ENCODE data around the gene C14orf180.
"Not testable (repeated sequence)": the region's sequence is repeated elsewhere in the genome, so short reads cannot be mapped to it uniquely, and the experiment has no call there.

The C14orf180 gene

DNA sequence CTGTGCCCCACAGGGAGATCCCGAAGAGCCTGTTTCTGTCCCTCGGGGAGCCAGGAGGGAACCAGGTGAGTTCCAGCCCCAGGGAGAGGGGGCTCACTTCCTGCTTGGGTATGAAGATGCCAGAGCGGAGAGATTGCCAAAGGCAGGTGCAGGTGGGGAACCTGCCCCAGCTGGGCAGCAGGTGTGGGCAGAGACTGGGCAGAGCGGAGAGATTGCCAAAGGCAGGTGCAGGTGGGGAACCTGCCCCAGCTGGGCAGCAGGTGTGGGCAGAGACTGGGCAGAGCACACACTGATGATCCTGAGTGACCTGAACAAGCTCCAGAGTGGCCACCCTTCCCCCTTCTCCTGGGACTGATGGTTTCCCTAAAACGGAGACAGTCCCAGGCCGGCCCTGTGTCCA, 375 bp downstream of the C14orf180 start:
- DNase-seq, result not testable (repeated sequence)

DNA sequence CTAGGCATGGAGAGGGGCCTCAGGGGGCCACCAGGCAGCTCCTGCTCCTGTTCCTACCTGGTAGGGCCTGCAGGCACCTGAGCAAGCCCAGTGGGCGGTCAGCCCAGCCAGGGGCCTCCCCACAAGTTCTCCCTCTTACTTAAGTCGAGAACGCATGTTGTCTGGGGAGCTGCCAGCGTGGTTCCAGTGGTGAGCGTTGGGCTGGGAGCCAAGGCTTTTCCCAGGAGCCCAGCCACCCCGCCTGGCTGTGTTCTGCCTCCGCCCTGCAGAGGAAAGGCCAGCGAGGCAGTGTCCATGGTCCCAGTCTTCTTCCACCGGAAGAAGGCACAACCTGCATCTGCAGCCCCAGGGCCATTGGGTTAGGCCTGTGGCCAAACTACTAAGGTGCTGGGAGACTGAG, 1.4 kb downstream of the C14orf180 start:
- no peak for DNase-seq

DNA sequence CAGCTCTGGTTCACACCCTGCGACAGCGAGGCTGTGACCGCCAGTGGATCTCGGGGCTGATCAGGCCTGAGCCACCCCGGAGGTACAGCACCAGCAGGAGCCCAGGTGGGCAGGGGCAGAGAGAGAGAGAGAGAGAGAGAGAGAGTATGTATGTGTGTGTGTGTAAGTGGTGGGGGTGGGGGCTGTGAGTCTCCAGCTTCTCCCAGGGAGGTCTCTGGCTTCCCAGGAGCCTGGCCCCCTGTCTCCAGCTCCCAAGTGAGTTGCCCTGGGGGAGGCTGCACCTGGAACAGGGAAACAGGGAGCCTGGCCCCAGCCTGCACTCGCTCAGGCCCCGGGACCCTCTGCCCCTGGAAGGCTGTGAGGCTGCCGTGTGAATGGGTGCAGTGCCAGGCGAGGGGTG, 2.0 kb downstream of the C14orf180 start:
- no peak for DNase-seq

DNA sequence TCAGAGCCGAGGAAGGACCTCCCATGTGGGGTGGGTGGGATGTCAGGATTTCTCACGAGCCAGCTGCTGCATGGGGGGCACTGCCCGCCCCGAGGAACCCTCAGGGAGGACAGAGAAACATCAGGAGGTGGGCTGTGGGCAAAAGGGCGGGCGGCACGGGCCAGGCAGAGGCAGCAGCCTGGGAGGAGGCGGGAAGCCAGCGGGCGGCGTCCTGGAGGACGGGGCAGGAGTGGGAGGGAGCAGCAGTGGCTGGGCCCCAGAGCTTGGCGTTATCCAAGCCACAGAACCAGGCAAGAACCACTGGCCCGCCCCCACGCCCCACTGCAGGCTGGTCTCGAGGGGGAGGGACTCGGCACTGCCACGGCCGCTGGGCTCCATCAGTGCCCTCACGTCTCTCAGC, 2.4 kb downstream of the C14orf180 start:
- DNase-seq, result no peak

DNA sequence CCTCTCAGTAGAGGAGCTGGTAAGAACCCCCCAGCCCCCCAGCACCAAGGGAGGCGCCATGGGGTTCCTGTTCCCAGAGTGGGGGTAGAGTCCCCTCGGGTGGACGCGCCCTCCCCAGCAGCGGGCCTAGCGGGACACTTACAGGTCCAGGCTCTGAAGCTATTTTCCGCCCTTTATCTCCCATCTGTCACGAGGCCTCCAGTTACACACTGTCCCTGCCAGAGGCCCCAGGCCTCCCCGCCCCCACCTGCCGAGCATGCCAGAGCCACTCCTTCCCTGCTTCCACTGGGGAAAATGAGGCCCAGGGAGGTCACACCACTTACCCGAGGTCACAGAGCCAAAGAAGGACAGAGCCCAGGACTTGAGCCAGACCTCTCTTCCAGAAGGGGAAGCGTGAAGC, 3.1 kb downstream of the C14orf180 start:
- DNase-seq, result no peak

DNA sequence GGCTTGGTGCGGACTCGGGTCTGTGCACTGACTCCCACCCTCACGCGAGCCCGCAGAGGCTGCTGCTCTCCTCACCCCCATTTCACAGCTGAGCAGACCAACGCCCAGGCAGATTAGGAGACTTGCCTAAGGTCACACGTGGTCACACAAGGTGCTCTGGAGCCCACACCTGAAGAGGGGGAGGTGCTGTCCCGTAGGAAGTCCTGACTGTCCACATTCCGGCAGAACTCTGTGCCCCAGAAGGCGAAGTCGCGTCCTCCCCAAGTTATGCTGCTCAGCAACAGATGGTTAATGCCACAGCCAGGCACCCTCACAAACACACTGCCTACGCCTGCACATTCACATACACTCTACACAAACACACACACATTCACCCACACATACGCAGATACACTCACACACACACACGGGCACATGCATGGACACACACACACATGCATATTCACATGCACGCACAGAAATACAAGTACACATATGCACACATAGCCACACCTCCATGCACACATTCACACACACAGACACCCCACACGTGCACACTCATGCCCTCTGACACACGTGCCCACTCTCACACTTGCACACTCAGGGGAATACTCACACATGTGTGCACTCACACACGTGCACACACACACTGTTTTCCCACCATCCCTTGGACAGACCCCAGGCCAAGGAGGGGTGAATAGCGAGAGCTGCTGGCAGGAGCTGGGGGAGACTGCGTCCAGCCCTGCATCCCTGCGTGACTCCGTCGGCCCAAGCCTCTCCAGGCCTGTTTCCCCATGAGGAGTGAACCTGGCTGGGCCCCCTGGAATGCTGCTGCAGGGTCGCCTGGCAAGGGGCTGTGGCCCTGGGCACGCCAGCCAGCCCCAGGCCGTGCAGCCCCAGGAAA, 4.1 kb downstream of the C14orf180 start:
- no peak for DNase-seq

DNA sequence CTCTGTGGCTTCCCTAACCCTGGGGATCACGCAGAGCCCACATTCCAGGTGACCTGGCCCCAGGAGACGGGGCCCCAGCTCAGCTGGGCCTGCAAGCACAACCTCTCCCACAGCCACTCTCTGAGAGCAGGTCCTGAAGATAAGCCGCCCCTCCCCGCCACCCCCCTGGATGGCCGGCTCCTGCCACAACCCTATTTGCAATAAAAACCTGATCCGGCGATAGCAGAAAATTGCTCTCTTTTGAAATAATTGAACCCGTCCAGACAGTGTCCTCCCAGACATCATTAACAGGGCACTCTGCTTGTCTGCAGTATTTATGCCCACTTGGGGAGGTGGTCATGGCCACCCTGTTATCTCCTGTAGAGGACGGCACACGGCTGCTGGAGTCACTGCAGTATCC, 5.0 kb downstream of the C14orf180 start:
- no peak for DNase-seq

DNA sequence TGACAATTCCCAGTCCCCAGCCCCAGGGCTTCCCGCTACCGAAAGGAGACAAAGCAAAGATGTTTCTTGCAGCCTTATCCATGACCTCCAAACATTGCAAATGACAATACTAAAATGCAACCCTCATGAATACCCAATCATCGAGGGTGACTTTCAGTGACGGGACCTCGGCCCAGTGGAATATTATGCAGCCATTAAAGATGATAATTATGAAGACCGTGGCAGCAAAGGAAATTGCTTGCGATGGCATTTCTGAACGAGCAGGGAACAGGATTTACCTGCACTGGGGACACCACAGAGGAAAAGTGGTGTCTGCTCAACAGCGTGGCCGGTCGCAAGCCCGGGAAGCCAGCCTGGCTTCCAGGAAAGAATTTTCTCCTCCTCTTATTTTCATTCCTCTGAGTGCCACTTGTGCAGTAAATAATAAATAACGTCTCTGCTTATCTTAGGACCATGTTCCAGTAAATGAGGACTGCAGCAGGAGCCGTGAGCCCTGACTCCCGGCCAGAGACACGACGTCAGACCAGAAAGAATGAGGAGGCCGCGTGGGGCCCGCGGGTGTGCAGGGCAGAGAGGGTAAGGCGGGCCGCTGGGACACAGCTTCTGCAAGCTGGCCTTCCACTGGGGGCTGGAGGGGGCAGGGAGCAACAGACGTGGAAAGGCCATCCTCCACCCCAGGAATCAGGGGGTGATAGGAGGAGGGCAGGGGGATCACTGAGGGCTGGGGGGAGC, 6.6 kb downstream of the C14orf180 start:
- no peak for DNase-seq

DNA sequence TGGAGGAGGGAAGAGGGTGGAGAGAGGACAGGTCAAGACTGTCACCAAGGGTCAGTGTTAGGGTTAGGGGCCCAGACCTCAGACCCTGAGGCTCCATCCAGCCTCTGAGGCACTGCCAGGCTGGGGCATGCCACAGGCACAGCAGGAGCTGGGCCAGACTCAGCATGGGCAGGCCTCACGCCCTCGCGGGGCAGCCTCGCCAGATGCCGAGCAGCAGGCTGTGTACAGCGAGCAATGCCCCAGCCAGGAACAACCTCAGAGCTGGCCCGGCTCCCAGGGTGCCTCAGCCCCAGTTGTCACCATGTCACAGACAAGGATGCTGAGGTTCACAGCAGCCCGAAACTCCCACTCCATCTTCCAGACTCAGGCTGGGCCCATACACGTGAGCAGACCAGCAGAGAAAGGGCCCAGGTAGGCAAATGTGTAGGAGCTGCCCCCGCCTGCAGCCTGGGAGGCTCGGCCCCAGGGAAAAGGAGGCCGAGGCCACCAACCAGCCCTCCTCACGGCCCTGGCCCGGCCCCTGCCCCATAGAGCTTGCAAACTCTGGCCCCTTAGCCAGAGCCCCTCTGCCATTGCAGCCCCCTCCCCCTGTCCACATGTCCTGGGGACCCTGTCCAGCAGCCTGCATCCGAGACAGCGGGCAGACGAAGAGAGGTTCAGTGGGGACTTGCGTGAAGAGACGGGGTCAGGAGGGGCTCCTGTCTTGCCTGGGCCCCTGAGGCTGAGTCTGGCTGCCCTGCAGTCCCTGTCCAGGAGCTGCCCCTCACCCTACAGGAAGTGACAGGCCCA, 7.5 kb downstream of the C14orf180 start:
- no peak for DNase-seq

DNA sequence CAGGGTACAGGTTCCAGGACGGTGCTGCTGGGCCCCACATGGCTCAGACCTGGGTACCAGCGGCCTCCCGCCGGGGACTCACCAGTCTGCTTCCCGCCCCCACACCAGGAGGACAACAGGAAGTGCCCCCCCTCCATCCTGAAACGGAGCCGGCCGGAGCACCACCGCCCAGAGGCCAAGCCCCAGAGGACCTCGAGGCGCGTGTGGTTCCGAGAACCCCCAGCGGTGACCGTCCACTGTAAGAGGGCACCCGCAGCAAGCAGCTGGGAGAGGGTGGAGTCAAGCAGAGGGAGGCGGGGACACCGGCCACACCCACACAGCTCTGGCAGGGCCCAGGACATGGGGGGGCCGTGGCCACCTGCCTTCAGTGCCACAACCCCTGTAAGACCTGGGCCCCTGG, 8.1 kb downstream of the C14orf180 start:
- DNase-seq, result no peak

DNA sequence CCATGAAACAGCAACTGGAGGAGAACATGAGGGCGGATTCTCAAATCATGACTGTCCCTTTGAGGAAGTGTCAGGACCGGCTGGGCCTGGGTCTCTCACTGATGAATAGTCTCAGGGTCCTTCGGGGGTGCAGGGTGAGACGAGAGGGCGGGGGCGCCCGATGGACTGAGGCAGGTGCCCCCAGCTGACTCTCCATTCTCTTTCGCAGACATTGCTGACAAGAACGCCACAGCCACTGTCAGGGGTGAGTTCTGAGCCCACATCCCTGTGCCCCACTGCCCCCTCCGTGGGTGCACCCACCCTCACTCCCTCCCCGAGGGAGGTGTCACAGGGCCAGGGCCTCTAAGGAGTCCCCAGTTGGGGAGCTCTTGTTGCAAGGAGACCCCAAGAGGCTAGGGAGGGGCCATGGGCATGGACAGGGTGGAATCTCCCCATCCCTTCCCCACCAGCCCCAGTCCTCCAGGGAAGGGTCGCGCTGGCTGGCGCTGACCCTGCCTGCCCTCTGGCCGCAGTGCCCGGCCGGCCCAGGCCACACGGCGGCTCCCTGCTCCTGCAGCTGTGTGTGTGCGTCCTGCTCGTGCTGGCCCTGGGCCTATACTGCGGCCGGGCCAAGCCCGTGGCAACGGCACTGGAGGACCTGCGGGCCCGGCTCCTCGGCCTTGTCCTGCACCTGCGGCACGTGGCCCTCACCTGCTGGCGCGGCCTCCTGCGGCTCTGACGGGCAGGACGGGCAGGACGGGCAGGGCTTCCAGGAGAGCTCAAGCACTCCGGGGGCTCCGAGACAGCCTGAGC, 8.7 kb downstream of the C14orf180 start:
- DNase-seq, result no peak

DNA sequence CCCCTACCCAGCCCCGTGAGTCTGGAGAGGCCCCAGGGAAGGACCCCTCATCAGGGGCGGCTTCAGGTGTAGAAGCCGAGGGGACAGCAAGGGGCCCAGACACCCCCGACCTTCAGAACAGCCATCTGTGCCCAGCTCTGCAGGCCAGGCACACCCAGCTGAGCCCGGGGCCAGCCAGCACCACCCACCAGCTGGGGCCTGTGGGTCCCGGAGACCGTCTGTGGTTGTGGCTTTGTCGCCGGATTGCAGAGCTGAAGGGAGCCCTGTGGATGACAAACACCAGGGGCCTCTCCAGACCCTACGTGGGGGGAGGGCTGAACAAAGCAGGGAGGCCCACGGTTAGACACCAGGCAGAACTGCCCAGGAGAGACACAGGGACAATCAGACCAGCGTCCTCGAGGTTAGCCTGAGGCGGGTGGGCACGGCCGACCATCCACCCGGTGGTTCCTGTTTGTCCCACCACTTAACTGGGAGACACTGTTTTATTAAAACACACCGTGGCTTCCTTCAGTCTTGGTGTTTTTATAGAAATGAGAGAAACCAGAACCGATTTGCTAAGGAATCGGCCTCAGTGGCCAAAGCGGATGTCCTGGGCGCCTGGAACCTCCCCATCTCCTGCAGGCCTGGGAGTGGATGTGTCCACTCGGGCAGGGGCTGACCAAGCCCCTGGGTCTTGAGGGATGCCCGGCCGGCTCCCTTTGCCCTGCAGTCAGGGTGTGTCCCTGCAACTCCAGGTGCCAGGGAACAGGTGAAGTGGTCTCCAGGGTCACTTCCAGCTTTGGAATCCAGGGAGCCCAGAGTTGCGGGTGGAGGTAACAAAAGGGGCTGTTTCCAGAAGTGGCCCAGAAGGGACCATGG, 10.0 kb downstream of the C14orf180 start:
- DNase-seq, result no peak

DNA sequence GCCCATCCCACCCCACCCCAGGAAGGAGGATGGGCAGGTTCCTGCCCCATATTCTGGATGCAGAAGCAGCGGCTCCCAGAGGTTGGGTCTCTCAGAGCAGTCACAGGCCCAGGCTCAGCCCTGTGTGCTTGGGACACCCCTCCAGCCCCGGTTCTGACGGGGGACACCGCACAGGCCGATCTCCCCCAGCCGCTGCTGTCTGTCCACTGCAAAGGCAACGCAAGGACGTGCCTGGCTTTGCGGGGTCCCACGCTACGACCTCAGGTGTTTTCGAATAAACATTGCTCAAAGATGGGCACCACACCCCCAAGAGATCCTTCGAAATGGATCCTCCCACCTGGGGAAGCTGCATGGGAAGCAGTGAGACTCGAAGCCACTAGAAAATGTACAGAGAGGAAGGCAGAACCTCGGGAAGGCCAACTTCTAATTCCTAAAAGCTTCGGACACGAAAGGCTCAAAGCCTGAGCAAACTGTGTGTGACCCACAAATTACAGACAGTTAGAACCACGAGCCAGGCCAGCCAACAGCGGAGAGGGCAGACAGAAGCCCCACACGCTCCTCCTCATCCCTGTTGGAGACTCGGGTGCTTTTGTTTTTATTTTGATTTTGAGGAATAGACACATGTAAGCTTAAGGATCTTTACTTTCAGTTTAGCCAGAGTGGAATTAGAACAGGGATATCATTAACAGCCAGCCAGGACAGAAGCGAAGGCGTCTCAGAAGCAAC, 10.8 kb downstream of the C14orf180 start:
- no peak for DNase-seq

DNA sequence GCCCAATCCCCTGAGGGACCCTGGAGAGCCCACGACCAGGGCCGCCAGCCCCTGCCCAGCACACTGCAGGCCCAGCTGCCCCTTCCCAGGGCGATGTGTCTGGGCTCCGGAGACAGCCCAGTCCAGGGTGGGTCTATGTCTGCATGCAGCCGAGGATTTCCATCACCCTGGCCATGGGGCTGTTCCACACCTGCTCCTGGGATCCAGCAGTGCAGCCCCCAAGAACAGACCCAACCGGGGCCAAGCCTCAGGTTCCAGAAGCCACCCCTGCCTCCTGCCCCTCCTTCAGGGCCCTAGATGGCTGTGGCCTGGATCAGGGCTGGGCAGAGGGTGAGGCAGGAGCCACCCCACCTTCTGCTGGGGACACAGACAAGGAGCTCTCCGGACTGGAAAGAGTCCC, 11.5 kb downstream of the C14orf180 start:
- no peak for DNase-seq

DNA sequence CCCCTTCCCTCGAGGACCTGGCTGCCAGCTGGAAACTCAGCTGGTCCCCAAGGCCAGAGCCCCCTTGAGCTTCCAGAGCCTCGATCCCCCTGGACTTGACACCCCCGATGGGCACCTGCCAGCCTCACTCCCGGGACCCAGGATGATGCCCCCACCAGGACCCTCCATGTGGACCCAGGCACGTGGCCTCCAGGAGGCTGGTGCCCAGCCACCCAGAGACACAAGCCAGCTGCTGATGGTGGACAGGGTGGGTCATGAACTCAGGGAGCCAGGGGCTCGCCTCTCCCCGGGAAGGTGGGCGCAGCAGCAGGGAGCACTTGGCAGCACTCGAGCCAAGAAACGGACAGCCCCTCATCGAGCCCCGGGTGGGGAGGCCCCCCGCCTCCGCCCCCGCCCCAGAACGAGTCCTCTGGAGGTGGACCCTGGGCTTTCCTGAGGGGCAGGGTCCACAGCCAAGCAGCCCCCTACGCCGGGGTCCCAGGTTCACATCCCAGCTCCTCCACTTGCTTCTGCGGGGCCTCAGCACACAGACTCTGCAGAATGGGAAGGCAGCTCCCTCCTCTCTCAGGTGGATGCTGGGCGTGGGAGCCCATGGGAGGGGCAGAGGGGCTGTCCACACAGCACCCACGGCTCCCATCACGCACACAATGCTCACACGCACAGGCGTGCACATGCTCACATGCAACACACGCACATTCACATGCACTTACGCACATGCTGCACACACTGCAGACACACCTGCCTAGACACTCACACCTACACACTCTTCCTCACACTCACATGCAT, 12.1 kb downstream of the C14orf180 start:
- no peak for DNase-seq

DNA sequence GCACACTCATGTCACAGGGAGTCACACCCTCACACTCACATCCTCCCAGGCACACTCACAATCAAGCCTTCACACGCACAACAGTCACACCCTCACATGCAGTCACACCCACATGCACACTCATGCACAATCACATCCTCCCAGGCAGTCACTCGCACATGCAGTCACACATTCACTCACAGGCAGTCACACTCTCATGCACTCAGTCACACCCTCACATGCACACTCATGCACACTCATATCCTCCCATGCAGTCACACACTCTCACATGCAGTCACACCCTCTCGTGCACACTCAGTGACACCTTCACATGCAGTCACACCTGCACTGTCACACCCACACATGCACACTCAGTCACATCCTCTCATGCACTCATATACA, 12.7 kb downstream of the C14orf180 start:
- no peak for DNase-seq

DNA sequence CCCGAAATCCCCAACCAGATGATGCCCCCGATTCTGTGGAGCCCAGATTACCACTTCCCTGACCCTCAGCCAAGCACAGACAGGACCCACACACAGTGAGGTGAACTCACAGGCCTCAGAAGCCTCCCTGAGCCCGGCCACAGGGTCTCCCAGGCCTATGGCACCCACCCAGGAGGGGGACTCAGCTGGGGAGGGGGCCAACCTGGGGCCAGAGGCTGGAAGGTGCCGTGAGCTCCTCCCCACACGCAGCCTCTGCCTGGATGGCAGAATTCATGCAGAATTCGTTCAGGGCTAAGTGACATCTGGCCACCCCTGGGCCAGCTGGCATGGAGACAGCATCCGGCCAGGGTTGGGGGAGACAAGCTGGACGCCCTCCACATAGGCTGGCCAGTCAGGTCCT, 13.2 kb downstream of the C14orf180 start:
- no peak for DNase-seq

DNA sequence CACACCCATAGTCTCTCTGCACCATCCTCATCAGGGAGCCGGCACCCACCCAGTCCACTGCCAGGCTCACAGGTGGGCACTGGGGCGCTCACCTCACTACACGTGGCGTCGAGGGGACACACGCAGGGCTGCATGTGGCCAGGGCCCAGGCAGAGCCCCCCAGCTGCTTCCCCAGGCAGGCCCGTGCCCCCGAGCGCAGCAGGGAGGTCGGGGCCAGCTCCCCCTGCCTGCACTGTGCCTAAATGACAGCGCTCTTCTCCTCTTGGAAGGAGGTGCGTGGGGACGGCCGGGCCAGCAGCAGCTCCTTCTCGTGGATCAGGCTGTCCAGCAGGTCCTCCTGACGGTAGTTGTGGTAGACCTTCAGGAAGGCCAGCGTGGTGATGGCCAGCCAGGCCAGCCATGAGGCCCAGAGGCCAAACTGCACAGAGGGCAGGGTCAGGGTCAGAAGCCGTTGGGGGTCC, 13.7 kb downstream of the C14orf180 start:
- no peak for DNase-seq

DNA sequence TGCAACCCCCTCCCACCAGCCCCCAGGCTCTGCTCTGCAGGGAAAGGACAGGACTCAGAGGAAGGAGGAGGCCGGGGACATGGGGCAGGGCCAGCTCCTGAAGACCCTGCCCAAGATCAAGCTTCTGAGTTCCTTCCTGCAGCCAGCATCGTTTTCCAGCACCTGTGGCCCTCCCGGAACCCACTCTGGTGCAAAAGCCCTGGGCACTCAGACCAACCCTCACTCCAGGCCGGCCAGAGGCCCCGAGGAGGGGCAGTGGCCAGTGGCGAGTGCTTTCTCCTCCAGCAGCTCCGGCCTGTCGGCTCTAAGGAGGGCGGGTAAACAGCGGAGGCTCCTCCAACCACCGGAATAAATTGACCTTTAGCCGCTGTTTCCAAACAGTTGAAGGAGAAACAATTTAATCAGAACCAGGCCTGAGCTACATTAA, 14.2 kb downstream of the C14orf180 start:
- no peak for DNase-seq

All from cerebellar nuclear complex (tissue), 1 donor.